Neural cell (in vitro differentiated cells): ENCODE results near the gene LRRC72.

Source experiments
- EP300 ChIP-seq: fragments of 450-650 bp; conservative IDR thresholded peaks from 2 replicates; pipeline ENCODE4 v1.6.1; 2014; ENCODE audit warnings: antibody characterized with exemption, mild to moderate bottlenecking, moderate library complexity; ENCODE audit not compliant: poor library complexity, severe bottlenecking
- TF ChIP-seq, protein P1 (sequence below): fragments of 450-650 bp; IDR thresholded peaks from 2 replicates; pipeline ENCODE4 v1.5.1; 2014; ENCODE audit warnings: antibody characterized with exemption, mild to moderate bottlenecking, moderate library complexity; ENCODE audit not compliant: poor library complexity, severe bottlenecking

GRCh38 chr7:16514729-16515128, 11.9 kb upstream of the LRRC72 start:
- TF ChIP-seq, protein P1, sequence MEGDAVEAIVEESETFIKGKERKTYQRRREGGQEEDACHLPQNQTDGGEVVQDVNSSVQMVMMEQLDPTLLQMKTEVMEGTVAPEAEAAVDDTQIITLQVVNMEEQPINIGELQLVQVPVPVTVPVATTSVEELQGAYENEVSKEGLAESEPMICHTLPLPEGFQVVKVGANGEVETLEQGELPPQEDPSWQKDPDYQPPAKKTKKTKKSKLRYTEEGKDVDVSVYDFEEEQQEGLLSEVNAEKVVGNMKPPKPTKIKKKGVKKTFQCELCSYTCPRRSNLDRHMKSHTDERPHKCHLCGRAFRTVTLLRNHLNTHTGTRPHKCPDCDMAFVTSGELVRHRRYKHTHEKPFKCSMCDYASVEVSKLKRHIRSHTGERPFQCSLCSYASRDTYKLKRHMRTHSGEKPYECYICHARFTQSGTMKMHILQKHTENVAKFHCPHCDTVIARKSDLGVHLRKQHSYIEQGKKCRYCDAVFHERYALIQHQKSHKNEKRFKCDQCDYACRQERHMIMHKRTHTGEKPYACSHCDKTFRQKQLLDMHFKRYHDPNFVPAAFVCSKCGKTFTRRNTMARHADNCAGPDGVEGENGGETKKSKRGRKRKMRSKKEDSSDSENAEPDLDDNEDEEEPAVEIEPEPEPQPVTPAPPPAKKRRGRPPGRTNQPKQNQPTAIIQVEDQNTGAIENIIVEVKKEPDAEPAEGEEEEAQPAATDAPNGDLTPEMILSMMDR, result no peak
- TF ChIP-seq EP300, result no peak
